HCT116 (cell line): ENCODE results near the gene RPL7A. TPM values are rescaled to one million over a fixed set of nuclear protein-coding genes. Genes with fewer than 3 reads are reported as not detected.

Experiments
- ATAC-seq: fragments of 200-7000 bp; cut with Tn5 transposase; 2 replicates; pipeline ENCODE4 v1.9.1; 2020; ENCODE audit warnings: mild to moderate bottlenecking, moderate library complexity
- BruUV-seq: library from RNA; stranded (reverse); fragments of 400-500 nt; replicated peaks from 2 replicates; lab custom pipeline; 2021; lab: Mats Ljungman, UMichigan
- CTCF ChIA-PET: fragments of 300-600 bp; sonication (Branson Sonifier 250); formaldehyde crosslinking; loops from one replicate; lab custom pipeline; 2021; ENCODE audit warnings: antibody characterized with exemption; lab: Charles Lee
- POLR2A ChIA-PET: fragments of 300-600, 350-600 bp; sonication (Branson Sonifier 250); formaldehyde crosslinking; loops from one replicate; lab custom pipeline; 2021; ENCODE audit warnings: antibody characterized with exemption; lab: Charles Lee
- RAD21 ChIA-PET, 2 experiments: fragments of 300-600 bp; sonication (Branson Sonifier 250); formaldehyde crosslinking; loops; one replicate each; lab custom pipeline; 2023; ENCODE audit warnings: low total read pairs in 2 of 2; ENCODE audit not compliant: uncharacterized antibody in 2 of 2, unreplicated experiment in 2 of 2, low non-redundant PET in 1 of 2; lab: Charles Lee
- DNase-seq: peaks from one replicate; pipeline ENCODE4 v3.0.0-alpha.2; 2010; ENCODE audit warnings: low read depth, low spot score
- H2AFZ ChIP-seq: fragments of 200-600 bp; shearing (Covaris generic), sonication (generic); 2 replicates; pipeline ENCODE4 v1.6.1; 2017; ENCODE audit warnings: low read depth, mixed run types, mixed read lengths, antibody characterized with exemption, low read length; ENCODE audit not compliant: poor library complexity, severe bottlenecking
- H3K27ac ChIP-seq: 2 replicates; pipeline ENCODE4 v1.5.1; 2012; ENCODE audit warnings: low read depth, low read length
- H3K27me3 ChIP-seq: fragments of 200-600 bp; sonication (generic); 2 replicates; pipeline ENCODE4 v1.6.1; 2016; ENCODE audit warnings: mixed run types, low read length, mixed read lengths; ENCODE audit not compliant: insufficient read depth
- H3K36me3 ChIP-seq, 2 experiments: fragments of 200-500 bp in 1 of 2; fragments of 200-600 bp in 1 of 2; sonication (Bioruptor generic) in 1 of 2; sonication (generic) in 1 of 2; 2 replicates each; pipeline versions ENCODE4 v1.5.1 to v1.6.1; 2014 to 2016; ENCODE audit warnings: low read length in 2 of 2, inconsistent platforms in 1 of 2, mixed read lengths in 1 of 2, mixed run types in 1 of 2; ENCODE audit not compliant: insufficient read depth in 2 of 2, control insufficient read depth in 1 of 2
- H3K4me1 ChIP-seq, 2 experiments: fragments of 200-600 bp in 1 of 2; sonication (generic) in 1 of 2; 2 replicates each; pipeline versions ENCODE4 v1.5.1 to v1.6.1; 2012 to 2017; ENCODE audit warnings: low read length in 2 of 2, inconsistent platforms in 1 of 2, mild to moderate bottlenecking in 1 of 2, mixed read lengths in 1 of 2, mixed run types in 1 of 2, moderate library complexity in 1 of 2; ENCODE audit not compliant: insufficient read depth in 2 of 2, control insufficient read depth in 1 of 2
- H3K4me2 ChIP-seq: fragments of 200-600 bp; sonication (generic); 2 replicates; pipeline ENCODE4 v1.6.1; 2017; ENCODE audit warnings: mixed run types, low read length, mixed read lengths
- H3K4me3 ChIP-seq, 2 experiments: fragments of 200-600 bp in 1 of 2; sonication (generic) in 1 of 2; replicated peaks in 1 of 2; 2 replicates each; pipeline ENCODE4 v1.5.1; 2011 to 2016; ENCODE audit warnings: low read length in 2 of 2, control low read depth in 1 of 2, low read depth in 1 of 2, mild to moderate bottlenecking in 1 of 2, mixed read lengths in 1 of 2, mixed run types in 1 of 2
- H3K79me2 ChIP-seq: fragments of 200-600 bp; sonication (generic); 2 replicates; pipeline ENCODE4 v1.6.1; 2017; ENCODE audit warnings: mild to moderate bottlenecking, mixed run types, low read length, moderate library complexity, mixed read lengths; ENCODE audit not compliant: insufficient read depth
- H3K9ac ChIP-seq: fragments of 200-600 bp; sonication (generic); 2 replicates; pipeline ENCODE4 v1.6.1; 2016; ENCODE audit warnings: low read length, mixed read lengths
- H3K9me2 ChIP-seq: fragments of 200-600 bp; sonication (generic), shearing (Covaris generic); 2 replicates; pipeline ENCODE4 v1.6.1; 2017; ENCODE audit warnings: mixed run types, mild to moderate bottlenecking, moderate library complexity; ENCODE audit not compliant: insufficient read depth
- H3K9me3 ChIP-seq, 2 experiments: fragments of 200-500 bp in 1 of 2; fragments of 200-600 bp in 1 of 2; sonication (Bioruptor generic) in 1 of 2; sonication (generic) in 1 of 2; 2 replicates each; pipeline ENCODE4 v1.6.1; 2014 to 2017; ENCODE audit warnings: low read length in 2 of 2, mixed read lengths in 2 of 2, inconsistent platforms in 1 of 2, low read depth in 1 of 2, mild to moderate bottlenecking in 1 of 2, mixed run types in 1 of 2, moderate library complexity in 1 of 2; ENCODE audit not compliant: control insufficient read depth in 1 of 2, insufficient read depth in 1 of 2
- H4K20me1 ChIP-seq: fragments of 200-600 bp; sonication (generic), shearing (Covaris generic); 2 replicates; pipeline ENCODE4 v1.6.1; 2017; ENCODE audit warnings: mixed run types, mild to moderate bottlenecking, moderate library complexity; ENCODE audit not compliant: insufficient read depth
- ATF3 ChIP-seq: IDR thresholded peaks from 2 replicates; pipeline ENCODE4 v1.6.1; 2012
- CBX3 ChIP-seq: IDR thresholded peaks from 2 replicates; pipeline ENCODE4 v1.6.1; 2012; ENCODE audit warnings: low read depth
- CEBPB ChIP-seq: IDR thresholded peaks from 2 replicates; pipeline ENCODE4 v1.6.1; 2012; ENCODE audit warnings: low read depth
- ELF1 ChIP-seq: IDR thresholded peaks from 2 replicates; pipeline ENCODE4 v1.6.1; 2012; ENCODE audit warnings: low read depth, borderline replicate concordance
- EZH2 ChIP-seq: fragments of 200-600 bp; sonication (generic); IDR thresholded peaks from 2 replicates; pipeline ENCODE4 v1.6.1; 2017; ENCODE audit warnings: antibody characterized with exemption, mixed run types
- EZH2phosphoT487 ChIP-seq: fragments of 200-600 bp; IDR thresholded peaks from 2 replicates; pipeline ENCODE4 v1.6.1; 2018; ENCODE audit warnings: antibody characterized with exemption, borderline replicate concordance
- JUND ChIP-seq: IDR thresholded peaks from 2 replicates; pipeline ENCODE4 v1.6.1; 2012
- MAX ChIP-seq: IDR thresholded peaks from 2 replicates; pipeline ENCODE4 v1.6.1; 2012
- POLR2AphosphoS5 ChIP-seq: IDR thresholded peaks from 2 replicates; pipeline ENCODE4 v1.6.1; 2011; ENCODE audit warnings: mild to moderate bottlenecking, low read depth, low read length, moderate library complexity
- TCF7L2 ChIP-seq: IDR thresholded peaks from 2 replicates; pipeline ENCODE4 v1.7.0; 2011; ENCODE audit warnings: borderline replicate concordance, inconsistent platforms; ENCODE audit not compliant: insufficient read depth, insufficient read length; ENCODE audit errors: extremely low read depth
- YY1 ChIP-seq: IDR thresholded peaks from 2 replicates; pipeline ENCODE4 v1.6.1; 2011; ENCODE audit warnings: low read length, low read depth, moderate library complexity, mild to moderate bottlenecking; ENCODE audit not compliant: insufficient replicate concordance; ENCODE audit errors: extremely low read depth
- ZBTB33 ChIP-seq: IDR thresholded peaks from 2 replicates; pipeline ENCODE4 v1.6.1; 2011; ENCODE audit warnings: mild to moderate bottlenecking, low read length, moderate library complexity; ENCODE audit not compliant: insufficient replicate concordance; ENCODE audit errors: extremely low read depth
- ZFX ChIP-seq: fragments of 450-650 bp; IDR thresholded peaks from 2 replicates; pipeline ENCODE4 v1.6.1; 2017
- ZNF274 ChIP-seq: fragments of 200-500 bp; sonication (Bioruptor generic); IDR thresholded peaks from 2 replicates; pipeline ENCODE4 v1.6.1; 2014; ENCODE audit warnings: mild to moderate bottlenecking, low read depth, low read length, inconsistent platforms
- intact Hi-C: fragments of 100-400 bp; cut with micrococcal nuclease; formaldehyde crosslinking; loops from 2 replicates; pipeline ENCODE4 v1.10.0; 2022
- total RNA-seq: library from RNA; stranded (reverse); gene quantifications from one replicate; pipeline ENCODE4 v1.2.1, GENCODE V29; 2021; ENCODE audit not compliant: unreplicated experiment
- TF ChIP-seq, protein P1 (sequence below): IDR thresholded peaks from 2 replicates; pipeline ENCODE4 v1.6.1; 2012; ENCODE audit warnings: low read depth
- TF ChIP-seq, protein P2 (sequence below), 3 experiments: fragments of 200-600 bp in 1 of 3; sonication (generic) in 1 of 3; IDR thresholded peaks in 2 of 3; conservative IDR thresholded peaks in 1 of 3; 2 replicates each; pipeline ENCODE4 v1.5.1; 2012 to 2017; ENCODE audit warnings: low read depth in 2 of 3, low read length in 2 of 3, antibody characterized with exemption in 1 of 3, borderline replicate concordance in 1 of 3, control low read depth in 1 of 3, mild to moderate bottlenecking in 1 of 3, mixed read lengths in 1 of 3, mixed run types in 1 of 3, moderate library complexity in 1 of 3; ENCODE audit not compliant: insufficient read depth in 1 of 3

RPL7A gene
- total RNA-seq, 1 experiment from 2014 or later = 2,837 TPM

DNA sequence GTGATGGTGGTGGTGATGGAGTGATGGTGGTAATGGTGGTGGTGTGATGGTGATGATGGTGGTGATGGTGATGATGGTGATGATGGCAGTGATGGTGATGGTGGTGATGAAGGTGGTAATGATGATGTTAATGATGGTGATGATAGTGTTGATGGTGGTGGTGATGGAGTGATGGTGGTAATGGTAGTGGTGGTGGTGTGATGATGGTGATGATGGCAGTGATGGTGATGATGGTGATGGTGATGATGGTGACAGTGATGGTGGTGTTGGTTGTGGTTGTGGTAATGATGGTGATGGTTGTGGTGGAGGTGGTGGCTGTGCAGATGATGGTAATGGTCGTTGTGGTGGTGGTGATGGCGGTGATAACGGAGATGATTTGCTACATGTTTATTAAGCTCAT lies 35.4 kb downstream of the RPL7A start (continued):
- TF ChIP-seq, protein P1, sequence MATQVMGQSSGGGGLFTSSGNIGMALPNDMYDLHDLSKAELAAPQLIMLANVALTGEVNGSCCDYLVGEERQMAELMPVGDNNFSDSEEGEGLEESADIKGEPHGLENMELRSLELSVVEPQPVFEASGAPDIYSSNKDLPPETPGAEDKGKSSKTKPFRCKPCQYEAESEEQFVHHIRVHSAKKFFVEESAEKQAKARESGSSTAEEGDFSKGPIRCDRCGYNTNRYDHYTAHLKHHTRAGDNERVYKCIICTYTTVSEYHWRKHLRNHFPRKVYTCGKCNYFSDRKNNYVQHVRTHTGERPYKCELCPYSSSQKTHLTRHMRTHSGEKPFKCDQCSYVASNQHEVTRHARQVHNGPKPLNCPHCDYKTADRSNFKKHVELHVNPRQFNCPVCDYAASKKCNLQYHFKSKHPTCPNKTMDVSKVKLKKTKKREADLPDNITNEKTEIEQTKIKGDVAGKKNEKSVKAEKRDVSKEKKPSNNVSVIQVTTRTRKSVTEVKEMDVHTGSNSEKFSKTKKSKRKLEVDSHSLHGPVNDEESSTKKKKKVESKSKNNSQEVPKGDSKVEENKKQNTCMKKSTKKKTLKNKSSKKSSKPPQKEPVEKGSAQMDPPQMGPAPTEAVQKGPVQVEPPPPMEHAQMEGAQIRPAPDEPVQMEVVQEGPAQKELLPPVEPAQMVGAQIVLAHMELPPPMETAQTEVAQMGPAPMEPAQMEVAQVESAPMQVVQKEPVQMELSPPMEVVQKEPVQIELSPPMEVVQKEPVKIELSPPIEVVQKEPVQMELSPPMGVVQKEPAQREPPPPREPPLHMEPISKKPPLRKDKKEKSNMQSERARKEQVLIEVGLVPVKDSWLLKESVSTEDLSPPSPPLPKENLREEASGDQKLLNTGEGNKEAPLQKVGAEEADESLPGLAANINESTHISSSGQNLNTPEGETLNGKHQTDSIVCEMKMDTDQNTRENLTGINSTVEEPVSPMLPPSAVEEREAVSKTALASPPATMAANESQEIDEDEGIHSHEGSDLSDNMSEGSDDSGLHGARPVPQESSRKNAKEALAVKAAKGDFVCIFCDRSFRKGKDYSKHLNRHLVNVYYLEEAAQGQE = no peak
- no peak for TF ChIP-seq ZNF274
- TF ChIP-seq ZBTB33 = no peak
- no peak for TF ChIP-seq ELF1
- no peak for TF ChIP-seq ATF3
- no peak for TF ChIP-seq EZH2phosphoT487

- no peaks in the 10 kb centered on the region for H3K4me1 ChIP-seq
- H4K20me1 ChIP-seq = no peaks in the 10 kb centered on the region
- H3K4me3 ChIP-seq = no peak overlapping the region
- no peaks in the 10 kb centered on the region for H3K9me2 ChIP-seq
- BruUV-seq = no TSS peak
- no peak overlapping the region for H3K27ac ChIP-seq
- no peak overlapping the region for H3K9ac ChIP-seq
- H2AFZ ChIP-seq = no peak overlapping the region
- H3K9me3 ChIP-seq = peaks cover 0 to 10% of the 10 kb centered on the region in 2 experiments; a peak in 1 of 4 replicates
- DNase-seq (no peak), ATAC-seq (no peak)
- intact Hi-C loops = no loop called here
- H3K36me3 ChIP-seq = no peaks in the 10 kb centered on the region
- RAD21 ChIA-PET = no interaction called here
- CTCF ChIA-PET = no interaction called here
- H3K27me3 ChIP-seq = no peaks in the 10 kb centered on the region
- no peaks in the 10 kb centered on the region for H3K79me2 ChIP-seq
- H3K4me2 ChIP-seq = no peak overlapping the region
- POLR2A ChIA-PET = no interaction called here
- TF ChIP-seq, protein P2, sequence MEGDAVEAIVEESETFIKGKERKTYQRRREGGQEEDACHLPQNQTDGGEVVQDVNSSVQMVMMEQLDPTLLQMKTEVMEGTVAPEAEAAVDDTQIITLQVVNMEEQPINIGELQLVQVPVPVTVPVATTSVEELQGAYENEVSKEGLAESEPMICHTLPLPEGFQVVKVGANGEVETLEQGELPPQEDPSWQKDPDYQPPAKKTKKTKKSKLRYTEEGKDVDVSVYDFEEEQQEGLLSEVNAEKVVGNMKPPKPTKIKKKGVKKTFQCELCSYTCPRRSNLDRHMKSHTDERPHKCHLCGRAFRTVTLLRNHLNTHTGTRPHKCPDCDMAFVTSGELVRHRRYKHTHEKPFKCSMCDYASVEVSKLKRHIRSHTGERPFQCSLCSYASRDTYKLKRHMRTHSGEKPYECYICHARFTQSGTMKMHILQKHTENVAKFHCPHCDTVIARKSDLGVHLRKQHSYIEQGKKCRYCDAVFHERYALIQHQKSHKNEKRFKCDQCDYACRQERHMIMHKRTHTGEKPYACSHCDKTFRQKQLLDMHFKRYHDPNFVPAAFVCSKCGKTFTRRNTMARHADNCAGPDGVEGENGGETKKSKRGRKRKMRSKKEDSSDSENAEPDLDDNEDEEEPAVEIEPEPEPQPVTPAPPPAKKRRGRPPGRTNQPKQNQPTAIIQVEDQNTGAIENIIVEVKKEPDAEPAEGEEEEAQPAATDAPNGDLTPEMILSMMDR (IDR thresholded peaks at IDR 0.05 in 2 of 3, conservative IDR thresholded peaks at IDR 0.05 in 1 of 3; ENCODE audit: borderline replicate concordance in 1 of 3, insufficient read depth in 1 of 3, low read depth in 2 of 3, low read length in 2 of 3) = no peak
- no peak for TF ChIP-seq MAX
- TF ChIP-seq CBX3 = no peak
- no peak for TF ChIP-seq YY1
- TF ChIP-seq ZFX = no peak
- no peak for TF ChIP-seq JUND
- no peak for TF ChIP-seq EZH2
- TF ChIP-seq TCF7L2 = no peak
- TF ChIP-seq ELF1 = no peak
- TF ChIP-seq ZNF274 = no peak
- TF ChIP-seq ATF3 = no peak
- no peak for TF ChIP-seq POLR2AphosphoS5
- TF ChIP-seq CEBPB = no peak
These were observed 36.8 kb downstream of the RPL7A start for GRCh38 chr9:133384736-133385321.
